K562 (cell line): ENCODE results near the gene AICDA. TPM values are rescaled to one million over a fixed set of nuclear protein-coding genes. Genes with fewer than 3 reads are reported as not detected.

Experiments used
- ATAC-seq: fragments of 200-7000 bp; cut with Tn5 transposase; 3 replicates; pipeline ENCODE4 v1.9.1; 2020; ENCODE audit warnings: moderate library complexity
- BruUV-seq: library from RNA; stranded (reverse); fragments of 400-500 nt; replicated peaks from 2 replicates; lab custom pipeline; 2021; lab: Mats Ljungman, UMichigan
- CTCF ChIA-PET: fragments of 300-600 bp; formaldehyde crosslinking; extraction: SDS; loops from one replicate; lab custom pipeline; 2021; ENCODE audit warnings: low intra/inter-chr PET ratio; lab: Yijun Ruan, JAX
- POLR2A ChIA-PET: fragments of 300-600, 350-650 bp; sonication (Branson Sonifier 250); formaldehyde crosslinking; extraction: SDS; loops from one replicate; lab custom pipeline; 2021; ENCODE audit warnings: antibody characterized with exemption, inconsistent platforms; lab: Yijun Ruan, JAX
- DNase-seq, 4 experiments: peaks; one replicate each; pipeline versions ENCODE4 v3.0.0 to v3.0.0-alpha.2; 2011 to 2018; ENCODE audit warnings: low spot score in 3 of 4, mixed read lengths in 3 of 4; ENCODE audit errors: extremely low read depth in 1 of 4
- FAIRE-seq: peaks from 2 replicates; lab custom pipeline; 2011; peaks lifted over from hg19 to GRCh38; lab: Jason Lieb, UNC
- H2AFZ ChIP-seq: 2 replicates; pipeline ENCODE4 v1.6.0; 2011; ENCODE audit warnings: low read depth, low read length, control low read depth, inconsistent platforms
- H3K27ac ChIP-seq: fragments of 200-600 bp; 3 replicates; pipeline ENCODE4 v1.8.0; 2011; ENCODE audit warnings: low read depth, mild to moderate bottlenecking, control low read depth, inconsistent platforms, low read length, moderate library complexity, mixed read lengths; ENCODE audit errors: extremely low read depth
- H3K27me3 ChIP-seq, 2 experiments: fragments of 300-600 bp in 1 of 2; 2 replicates in 1 of 2; 3 replicates in 1 of 2; pipeline versions ENCODE4 v1.6.0 to v1.8.0; 2011; ENCODE audit warnings: inconsistent platforms in 2 of 2, low read length in 2 of 2, mild to moderate bottlenecking in 1 of 2, mixed read lengths in 1 of 2, moderate library complexity in 1 of 2; ENCODE audit not compliant: control insufficient read depth in 2 of 2, insufficient read depth in 2 of 2
- H3K36me3 ChIP-seq: fragments of 300-600 bp; 3 replicates; pipeline ENCODE4 v1.8.0; 2011; ENCODE audit warnings: mild to moderate bottlenecking, low read length, inconsistent platforms; ENCODE audit not compliant: control insufficient read depth, insufficient read depth
- H3K4me1 ChIP-seq, 2 experiments: fragments of 200-600 bp in 1 of 2; replicated peaks in 1 of 2; 2 replicates in 1 of 2; 3 replicates in 1 of 2; pipeline versions ENCODE4 v1.5.1 to v1.8.0; 2011; ENCODE audit warnings: inconsistent platforms in 2 of 2, low read length in 2 of 2, mild to moderate bottlenecking in 1 of 2, mixed read lengths in 1 of 2, moderate library complexity in 1 of 2; ENCODE audit not compliant: control insufficient read depth in 2 of 2, insufficient read depth in 2 of 2
- H3K4me2 ChIP-seq: 2 replicates; pipeline ENCODE4 v1.6.1; 2011; ENCODE audit warnings: low read length, control low read depth, inconsistent platforms, mixed read lengths; ENCODE audit not compliant: insufficient read depth
- H3K4me3 ChIP-seq: fragments of 200-600 bp; sonication (generic), shearing (Covaris generic); 2 replicates; pipeline ENCODE4 v1.5.1; 2016; ENCODE audit warnings: control low read depth, inconsistent platforms
- H3K79me2 ChIP-seq: fragments of 200-600 bp; 3 replicates; pipeline ENCODE4 v1.8.0; 2011; ENCODE audit warnings: low read length, inconsistent platforms; ENCODE audit not compliant: control insufficient read depth, insufficient read depth
- H3K9ac ChIP-seq, 2 experiments: 2 replicates each; pipeline versions ENCODE4 v1.6.0 to v1.6.1; 2011; ENCODE audit warnings: low read depth in 2 of 2, low read length in 2 of 2, control low read depth in 1 of 2, inconsistent platforms in 1 of 2, mild to moderate bottlenecking in 1 of 2, mixed read lengths in 1 of 2; ENCODE audit not compliant: insufficient read depth in 1 of 2
- H3K9me1 ChIP-seq: one replicate; pipeline ENCODE4 v1.6.0; 2011; ENCODE audit warnings: inconsistent platforms, mild to moderate bottlenecking, low read length, moderate library complexity; ENCODE audit not compliant: control insufficient read depth, insufficient read depth
- H3K9me3 ChIP-seq: replicated peaks from 2 replicates; pipeline ENCODE4 v1.5.1; 2011; ENCODE audit warnings: low read depth, low read length, inconsistent platforms; ENCODE audit not compliant: control insufficient read depth, insufficient read depth
- H4K20me1 ChIP-seq: replicated peaks from 2 replicates; pipeline ENCODE4 v1.6.1; 2011; ENCODE audit warnings: low read length, inconsistent platforms, mixed read lengths; ENCODE audit not compliant: control insufficient read depth, insufficient read depth
- ATF3 ChIP-seq, 2 experiments: fragments of 450-650 bp in 1 of 2; sonication (generic) in 1 of 2; formaldehyde crosslinking in 1 of 2; IDR thresholded peaks in 1 of 2; conservative IDR thresholded peaks in 1 of 2; 2 replicates each; pipeline versions ENCODE4 v1.6.1 to v1.8.1; 2016 to 2023; ENCODE audit warnings: mild to moderate bottlenecking in 2 of 2, moderate library complexity in 2 of 2, inconsistent platforms in 1 of 2, missing genetic modification reagents in 1 of 2
- BCL6 ChIP-seq: fragments of 250-450 bp; sonication (Bioruptor Pico); IDR thresholded peaks from 2 replicates; pipeline ENCODE4 v1.4.0; 2020
- BMI1 ChIP-seq: fragments of 150-350 bp; IDR thresholded peaks from 2 replicates; pipeline ENCODE4 v1.6.1; 2014; ENCODE audit warnings: low read length
- C11orf30 ChIP-seq: fragments of 450-650 bp; IDR thresholded peaks from 2 replicates; pipeline ENCODE4 v1.6.1; 2016; ENCODE audit warnings: low read depth, mild to moderate bottlenecking
- EZH2 ChIP-seq: IDR thresholded peaks from 2 replicates; pipeline ENCODE4 v1.6.1; 2012; ENCODE audit warnings: low read depth, mild to moderate bottlenecking, inconsistent platforms, low read length, borderline replicate concordance
- ILF3 ChIP-seq: fragments of 450-650 bp; IDR thresholded peaks from 2 replicates; pipeline ENCODE4 v1.6.1; 2018; ENCODE audit warnings: antibody characterized with exemption, mild to moderate bottlenecking, moderate library complexity, borderline replicate concordance
- JUND ChIP-seq, 2 experiments: IDR thresholded peaks; 2 replicates in 1 of 2; 3 replicates in 1 of 2; pipeline ENCODE4 v1.6.1; 2011; ENCODE audit warnings: borderline replicate concordance in 2 of 2, low read depth in 2 of 2, low read length in 2 of 2, improper control_type of control experiment in 1 of 2, missing biosample characterization in 1 of 2, missing genetic modification characterization in 1 of 2, missing genetic modification reagents in 1 of 2
- KDM2B ChIP-seq: fragments of 250-450 bp; sonication (Bioruptor Pico); IDR thresholded peaks from 2 replicates; pipeline ENCODE4 v1.8.0; 2021; ENCODE audit warnings: mild to moderate bottlenecking, moderate library complexity
- MAFF ChIP-seq: IDR thresholded peaks from 2 replicates; pipeline ENCODE4 v1.6.1; 2012; ENCODE audit warnings: low read length, improper control_type of control experiment
- MAFG ChIP-seq: fragments of 450-650 bp; conservative IDR thresholded peaks from 2 replicates; pipeline ENCODE4 v1.6.1; 2016; ENCODE audit warnings: missing genetic modification characterization, missing compliant biosample characterization
- MAFK ChIP-seq: IDR thresholded peaks from 2 replicates; pipeline ENCODE4 v1.6.1; 2011; ENCODE audit warnings: low read length, improper control_type of control experiment
- POLR2H ChIP-seq: IDR thresholded peaks from 2 replicates; pipeline ENCODE4 v1.6.1; 2016; ENCODE audit warnings: missing genetic modification characterization, low read depth, mild to moderate bottlenecking, control low read depth, missing compliant biosample characterization, moderate library complexity
- RBM15 ChIP-seq: fragments of 200-400 bp; formaldehyde crosslinking; IDR thresholded peaks from 2 replicates; pipeline ENCODE4 v1.6.1; 2018; ENCODE audit warnings: mild to moderate bottlenecking, low read length, moderate library complexity; ENCODE audit not compliant: insufficient read depth
- ZNF316 ChIP-seq: fragments of 450-650 bp; IDR thresholded peaks from 2 replicates; pipeline ENCODE4 v1.6.1; 2016
- WGBS: fragments of 100-300 bp; shearing (Covaris generic); methylation state at CpG from one replicate; pipeline ENCODE4 v1.1.6; 2016; ENCODE audit warnings: low coverage, mixed read lengths; ENCODE audit not compliant: insufficient coverage; ENCODE audit errors: missing lambda C conversion rate; 5-methylcytosine and 5-hydroxymethylcytosine counted together
- in situ Hi-C: fragments of 300-500 bp; cut with MboI; formaldehyde crosslinking; loops from 4 replicates; pipeline ENCODE4 v1.15.0; 2018; ENCODE audit warnings: inconsistent platforms, mixed read lengths
- intact Hi-C: fragments of 100-400 bp; cut with micrococcal nuclease; formaldehyde crosslinking; loops from 2 replicates; pipeline ENCODE4 v1.14.2; 2022
- polyA plus RNA-seq, 8 experiments: library from polyadenylated mRNA; depleted of rRNA in 4 of 8; stranded (reverse) in 5 of 8; unstranded in 3 of 8; fragments of >200 nt; fragmentation: Nextera tagmentation in 2 of 8; fragmentation: Illumina TruSeq in 1 of 8; extraction: Ambion mirVana in 2 of 8; extraction: Trizol in 1 of 8; gene quantifications; 2 replicates each; pipeline versions ENCODE4 v1.2.1 to v1.2.3, GENCODE V29; 2011 to 2014; ENCODE audit warnings: inconsistent platforms in 1 of 8, missing spikeins in 1 of 8
- total RNA-seq, 7 experiments: library from RNA; depleted of rRNA in 6 of 7; stranded (reverse); fragments of >200 nt in 6 of 7; fragmentation: Illumina TruSeq in 2 of 7; extraction: Trizol in 2 of 7; gene quantifications; 2 replicates each; pipeline versions ENCODE4 v1.2.1 to v1.2.3, GENCODE V29; 2011 to 2021; ENCODE audit warnings: low replicate concordance in 1 of 7

AICDA gene
- total and polyA plus RNA-seq, 9 of the 15 experiments (the other 6 are each of a cell fraction or from before 2014, with no cell fraction given) = not detected

GRCh38 chr12:8554451-8555195 lies 58.0 kb downstream of the AICDA start:
- H3K4me3 ChIP-seq = no peak overlapping the region
- H3K27ac ChIP-seq = no peak overlapping the region
- ChIA-PET CTCF (no interaction called here), POLR2A (no interaction called here)
- ATAC-seq = no peak
- H3K9me1 ChIP-seq = no peaks in the 10 kb centered on the region
- H3K9ac ChIP-seq = no peak overlapping the region
- H4K20me1 ChIP-seq = no peaks in the 10 kb centered on the region
- H3K27me3 ChIP-seq = no peaks in the 10 kb centered on the region
- no peaks in the 10 kb centered on the region for H3K79me2 ChIP-seq
- H2AFZ ChIP-seq = no peak overlapping the region
- H3K4me1 ChIP-seq = no peaks in the 10 kb centered on the region
- intact Hi-C loops (no loop called here), in situ Hi-C loops (no loop called here)
- WGBS = 5% methylated on average over 5 of the region's 5 CpGs
- no peak for DNase-seq
- no TSS peak for BruUV-seq
- TF ChIP-seq KDM2B (no peak), BMI1 (no peak), MAFF (peak; percentile 35; the same call in 1 of the 2 replicates), MAFK (peak; percentile 36; the same call in 1 of the 2 replicates), MAFG (peak; percentile 53; the same call in 1 of the 2 replicates), ATF3 (IDR thresholded peaks at IDR 0.05) (peak; percentile 9; the same call in 1 of the 2 replicates), ATF3 (CRISPR knock-in tag; conservative IDR thresholded peaks at IDR 0.05) (no peak), RBM15 (no peak), JUND (IDR thresholded peaks at IDR 0.05; ENCODE audit: borderline replicate concordance, low read depth, low read length) (peak; percentile 19; the same call in 1 of the 2 replicates), JUND (tag; IDR thresholded peaks at IDR 0.05; ENCODE audit: borderline replicate concordance, low read depth, low read length) (no peak), ILF3 (no peak), C11orf30 (peak; percentile 65; the same call in 1 of the 2 replicates), EZH2 (no peak), POLR2H (no peak), ZNF316 (peak; percentile 74), BCL6 (CRISPR knock-in tag) (no peak)
- no peaks in the 10 kb centered on the region for H3K36me3 ChIP-seq
- FAIRE-seq = no peak
- no peak overlapping the region for H3K4me2 ChIP-seq
- H3K9me3 ChIP-seq = no peaks in the 10 kb centered on the region
